Hepatocyte (in vitro differentiated cells): ENCODE data around the gene CCL20. TPM values are rescaled to one million over a fixed set of nuclear protein-coding genes. Genes with fewer than 3 reads are reported as not detected.

Source experiments
- DNase-seq: peaks from one replicate; pipeline ENCODE4 v3.0.0-alpha.2; 2016; ENCODE audit warnings: low spot score
- H2AFZ ChIP-seq: fragments of 200-600 bp; sonication (generic); 2 replicates; pipeline ENCODE4 v1.6.0; 2016; ENCODE audit warnings: antibody characterized with exemption, mild to moderate bottlenecking
- H3K27ac ChIP-seq: fragments of 200-600 bp; sonication (generic); 2 replicates; pipeline ENCODE4 v1.5.1; 2016; ENCODE audit warnings: mild to moderate bottlenecking
- H3K27me3 ChIP-seq: fragments of 200-600 bp; sonication (generic); 2 replicates; pipeline ENCODE4 v1.6.1; 2016
- H3K36me3 ChIP-seq: fragments of 200-600 bp; sonication (generic); replicated peaks from 2 replicates; pipeline ENCODE4 v1.5.1; 2016; ENCODE audit warnings: low read depth; ENCODE audit not compliant: insufficient read depth
- H3K4me1 ChIP-seq: fragments of 200-600 bp; sonication (generic); 2 replicates; pipeline ENCODE4 v1.5.1; 2016; ENCODE audit warnings: mild to moderate bottlenecking, moderate library complexity; ENCODE audit not compliant: insufficient read depth
- H3K4me2 ChIP-seq: fragments of 200-600 bp; sonication (generic); 2 replicates; pipeline ENCODE4 v1.6.0; 2016
- H3K4me3 ChIP-seq: fragments of 200-600 bp; sonication (generic); 2 replicates; pipeline ENCODE4 v1.5.1; 2016; ENCODE audit warnings: mild to moderate bottlenecking
- H3K79me2 ChIP-seq: fragments of 200-600 bp; sonication (generic); 2 replicates; pipeline ENCODE4 v1.6.0; 2017; ENCODE audit warnings: mild to moderate bottlenecking
- H3K9me2 ChIP-seq: fragments of 200-600 bp; sonication (generic); replicated peaks from 2 replicates; pipeline ENCODE4 v1.6.0; 2017; ENCODE audit warnings: mild to moderate bottlenecking; ENCODE audit not compliant: insufficient read depth
- H3K9me3 ChIP-seq: fragments of 200-600 bp; sonication (generic); 2 replicates; pipeline ENCODE4 v1.5.1; 2016; ENCODE audit warnings: low read depth, mild to moderate bottlenecking
- H4K20me1 ChIP-seq: fragments of 200-600 bp; sonication (generic); 2 replicates; pipeline ENCODE4 v1.6.0; 2016; ENCODE audit warnings: mild to moderate bottlenecking; ENCODE audit not compliant: insufficient read depth, poor library complexity, severe bottlenecking
- EZH2 ChIP-seq: fragments of 200-600 bp; sonication (generic); IDR thresholded peaks from 2 replicates; pipeline ENCODE4 v1.6.1; 2016; ENCODE audit warnings: antibody characterized with exemption, mild to moderate bottlenecking, borderline replicate concordance
- EZH2phosphoT487 ChIP-seq: fragments of 200-600 bp; sonication (generic); IDR thresholded peaks from one replicate; pipeline ENCODE4 v1.6.1; 2018; ENCODE audit warnings: antibody characterized with exemption, mild to moderate bottlenecking, low read depth, moderate library complexity; ENCODE audit not compliant: unreplicated experiment, severe bottlenecking
- WGBS: methylation state at CpG from one replicate; pipeline ENCODE4 v1.1.6; 2016; ENCODE audit warnings: low lambda C conversion rate; ENCODE audit errors: missing lambda C conversion rate; 5-methylcytosine and 5-hydroxymethylcytosine counted together
- polyA plus RNA-seq: library from polyadenylated mRNA; unstranded; fragments of >200 nt; fragmentation: Nextera tagmentation; extraction: Ambion mirVana; gene quantifications from 2 replicates; pipeline ENCODE4 v1.2.1, GENCODE V29; 2016
- total RNA-seq: library from RNA; depleted of rRNA; stranded (reverse); fragments of >200 nt; gene quantifications from 2 replicates; pipeline ENCODE4 v1.2.3, GENCODE V29; 2014
- TF ChIP-seq, protein P1 (sequence below): fragments of 200-600 bp; sonication (generic); IDR thresholded peaks from 2 replicates; pipeline ENCODE4 v1.5.1; 2016; ENCODE audit warnings: antibody characterized with exemption, mild to moderate bottlenecking; ENCODE audit not compliant: poor library complexity

Gene CCL20
- total and polyA plus RNA-seq, 2 experiments from 2014 or later: 80.0 to 112 TPM

GRCh38 chr2:227781841-227782240, 31.8 kb upstream of the CCL20 start:
- no peaks in the 10 kb centered on the region for H3K79me2 ChIP-seq
- no peaks in the 10 kb centered on the region for H3K27me3 ChIP-seq

DNA sequence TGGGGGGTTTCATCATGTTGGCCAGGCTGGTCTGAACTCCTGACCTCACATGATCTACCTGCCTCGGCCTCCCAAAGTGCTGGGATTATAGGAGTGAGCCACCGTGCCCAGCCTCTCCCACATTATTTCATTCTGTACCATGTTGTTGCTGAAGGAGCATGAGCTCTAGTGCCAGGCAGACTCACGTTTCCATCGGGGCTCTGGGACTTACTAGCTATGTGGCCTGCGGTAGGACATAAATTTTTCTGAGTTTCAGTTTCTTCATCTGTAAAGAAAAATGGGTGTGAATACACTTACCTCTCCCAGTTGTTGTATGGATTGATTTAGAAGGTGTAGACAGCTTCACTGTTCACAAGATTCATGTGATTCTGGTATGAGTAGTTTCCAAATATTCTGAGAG, 30.8 kb upstream of the CCL20 start:
- H3K79me2 ChIP-seq: no peaks in the 10 kb centered on the region
- H2AFZ ChIP-seq: no peak overlapping the region
- no peaks in the 10 kb centered on the region for H3K27me3 ChIP-seq
- H3K4me3 ChIP-seq: no peak overlapping the region
- H3K4me1 ChIP-seq: no peaks in the 10 kb centered on the region
- TF ChIP-seq, protein P1, sequence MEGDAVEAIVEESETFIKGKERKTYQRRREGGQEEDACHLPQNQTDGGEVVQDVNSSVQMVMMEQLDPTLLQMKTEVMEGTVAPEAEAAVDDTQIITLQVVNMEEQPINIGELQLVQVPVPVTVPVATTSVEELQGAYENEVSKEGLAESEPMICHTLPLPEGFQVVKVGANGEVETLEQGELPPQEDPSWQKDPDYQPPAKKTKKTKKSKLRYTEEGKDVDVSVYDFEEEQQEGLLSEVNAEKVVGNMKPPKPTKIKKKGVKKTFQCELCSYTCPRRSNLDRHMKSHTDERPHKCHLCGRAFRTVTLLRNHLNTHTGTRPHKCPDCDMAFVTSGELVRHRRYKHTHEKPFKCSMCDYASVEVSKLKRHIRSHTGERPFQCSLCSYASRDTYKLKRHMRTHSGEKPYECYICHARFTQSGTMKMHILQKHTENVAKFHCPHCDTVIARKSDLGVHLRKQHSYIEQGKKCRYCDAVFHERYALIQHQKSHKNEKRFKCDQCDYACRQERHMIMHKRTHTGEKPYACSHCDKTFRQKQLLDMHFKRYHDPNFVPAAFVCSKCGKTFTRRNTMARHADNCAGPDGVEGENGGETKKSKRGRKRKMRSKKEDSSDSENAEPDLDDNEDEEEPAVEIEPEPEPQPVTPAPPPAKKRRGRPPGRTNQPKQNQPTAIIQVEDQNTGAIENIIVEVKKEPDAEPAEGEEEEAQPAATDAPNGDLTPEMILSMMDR: no peak
- TF ChIP-seq EZH2 (no peak), EZH2phosphoT487 (no peak)
- H3K9me3 ChIP-seq: no peaks in the 10 kb centered on the region
- H4K20me1 ChIP-seq: no peaks in the 10 kb centered on the region
- 96% methylated on average over 5 of the region's 5 CpGs for WGBS
- no peak overlapping the region for H3K4me2 ChIP-seq
- no peak for DNase-seq
- H3K36me3 ChIP-seq: no peaks in the 10 kb centered on the region
- H3K9me2 ChIP-seq: no peaks in the 10 kb centered on the region
- H3K27ac ChIP-seq: no peak overlapping the region

More at GRCh38 chr2:227781841-227782240, 31.8 kb upstream of the CCL20 start:
- 84% methylated on average over 8 of the region's 8 CpGs for WGBS
- Histone ChIP-seq H3K9me3 (no peaks in the 10 kb centered on the region), H3K4me2 (no peak overlapping the region), H4K20me1 (no peaks in the 10 kb centered on the region), H3K4me3 (no peak overlapping the region), H2AFZ (no peak overlapping the region), H3K9me2 (no peaks in the 10 kb centered on the region), H3K4me1 (no peaks in the 10 kb centered on the region), H3K36me3 (no peaks in the 10 kb centered on the region), H3K27ac (no peak overlapping the region)
- TF ChIP-seq, protein P1: no peak
- TF ChIP-seq EZH2phosphoT487: no peak
- no peak for TF ChIP-seq EZH2
- DNase-seq: no peak

DNA sequence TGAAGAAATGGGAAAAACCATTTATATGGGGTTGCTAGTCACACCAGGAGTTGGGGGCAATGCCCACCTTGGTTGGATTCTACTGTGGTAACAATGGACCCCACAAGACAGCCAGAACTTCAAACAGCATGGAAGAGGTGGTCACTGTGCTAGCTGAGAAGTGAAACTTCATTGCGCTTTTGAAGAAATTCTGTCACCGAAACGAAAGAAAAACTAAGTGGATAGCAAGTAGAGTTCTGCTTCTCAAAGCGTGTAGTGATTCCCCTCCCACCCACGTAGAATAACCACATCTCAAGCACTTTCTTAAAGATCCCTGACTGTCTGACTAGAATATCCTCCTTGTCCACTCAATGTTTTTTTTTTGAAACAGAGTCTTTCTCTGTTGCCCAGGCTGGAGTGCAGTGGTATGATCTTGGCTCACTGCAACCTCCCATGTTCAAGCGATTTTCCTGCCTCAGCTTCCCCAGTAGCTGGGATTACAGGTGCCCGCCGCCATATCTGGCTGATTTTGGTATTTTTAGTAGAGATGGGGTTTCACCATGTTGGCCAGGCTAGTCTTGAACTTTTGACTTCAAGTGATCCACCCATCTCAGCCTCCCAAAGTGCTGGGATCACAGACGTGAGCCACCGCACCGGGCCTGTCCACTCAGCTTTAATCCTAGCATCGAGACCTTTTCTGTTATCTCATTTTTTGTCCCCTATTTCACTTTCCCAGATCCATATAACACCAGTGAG, 30.1 kb upstream of the CCL20 start:
- TF ChIP-seq, protein P1: no peak
- no peak for TF ChIP-seq EZH2phosphoT487
- no peaks in the 10 kb centered on the region for H4K20me1 ChIP-seq
- no peaks in the 10 kb centered on the region for H3K79me2 ChIP-seq
- no peaks in the 10 kb centered on the region for H3K9me3 ChIP-seq
- no peak for DNase-seq
- H3K9me2 ChIP-seq: no peaks in the 10 kb centered on the region
- no peaks in the 10 kb centered on the region for H3K4me1 ChIP-seq
- no peaks in the 10 kb centered on the region for H3K36me3 ChIP-seq
- H3K4me3 ChIP-seq: no peak overlapping the region
- 90% methylated on average over 12 of the region's 12 CpGs for WGBS
- no peak overlapping the region for H3K4me2 ChIP-seq
- no peak overlapping the region for H2AFZ ChIP-seq
- no peak overlapping the region for H3K27ac ChIP-seq
- no peaks in the 10 kb centered on the region for H3K27me3 ChIP-seq

- Histone ChIP-seq H3K4me3 (no peak overlapping the region), H3K27me3 (no peaks in the 10 kb centered on the region), H4K20me1 (no peaks in the 10 kb centered on the region), H3K27ac (no peak overlapping the region), H3K4me1 (no peaks in the 10 kb centered on the region), H3K9me3 (no peaks in the 10 kb centered on the region), H3K79me2 (no peaks in the 10 kb centered on the region), H3K4me2 (no peak overlapping the region), H3K36me3 (no peaks in the 10 kb centered on the region), H3K9me2 (no peaks in the 10 kb centered on the region), H2AFZ (no peak overlapping the region)
- no peak for DNase-seq
- TF ChIP-seq, protein P1: no peak
- TF ChIP-seq EZH2: no peak
- TF ChIP-seq EZH2phosphoT487: no peak
- 39% methylated on average over 1 of the region's 1 CpG for WGBS
Observed at GRCh38 chr2:227785293-227785692, 28.3 kb upstream of the CCL20 start.
